GM12872 (cell line): ENCODE results near the gene MSH2.

Source experiments
- CTCF ChIP-seq: IDR thresholded peaks from 3 replicates; pipeline ENCODE4 v1.5.1; 2011; ENCODE audit warnings: low read depth, mild to moderate bottlenecking, low read length, moderate library complexity; ENCODE audit not compliant: insufficient read depth

Gene MSH2

DNA sequence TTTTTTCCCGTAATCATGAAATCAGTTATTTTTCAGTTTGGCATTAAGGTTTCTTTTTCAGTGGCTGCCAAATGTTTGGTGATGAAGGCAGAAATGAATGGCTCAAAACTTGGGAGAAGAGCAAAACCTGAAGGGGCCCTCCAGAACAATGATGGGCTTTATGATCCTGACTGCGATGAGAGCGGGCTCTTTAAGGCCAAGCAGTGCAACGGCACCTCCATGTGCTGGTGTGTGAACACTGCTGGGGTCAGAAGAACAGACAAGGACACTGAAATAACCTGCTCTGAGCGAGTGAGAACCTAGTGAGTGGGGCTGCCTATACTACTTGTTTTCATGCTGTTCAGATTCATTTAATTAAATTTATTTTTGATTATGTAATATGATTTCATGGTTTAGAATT, 29.2 kb upstream of the MSH2 start:
- no peak for TF ChIP-seq CTCF

GRCh38 chr2:47375307-47375706, 27.6 kb upstream of the MSH2 start:
- no peak for TF ChIP-seq CTCF

DNA sequence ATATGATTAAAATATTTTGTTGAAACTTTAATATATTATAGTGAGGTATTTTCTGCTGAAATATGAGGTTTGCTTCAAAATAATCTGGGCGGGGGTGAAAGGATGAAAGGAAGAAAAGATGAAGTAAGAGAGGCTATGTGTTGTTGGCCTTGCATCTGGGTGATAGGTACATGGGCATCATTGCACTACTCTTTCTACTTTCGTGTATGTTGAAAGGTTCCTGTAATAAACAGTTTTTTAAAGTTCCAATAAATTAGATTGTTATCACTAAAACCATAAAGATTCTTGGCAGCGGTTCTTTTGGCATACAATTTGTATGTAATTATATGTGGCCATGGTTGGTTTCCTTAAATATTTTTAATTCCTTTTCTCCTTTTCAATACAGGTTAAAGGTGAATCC, 23.6 kb upstream of the MSH2 start:
- no peak for TF ChIP-seq CTCF

GRCh38 chr2:47381408-47381807, 21.5 kb upstream of the MSH2 start:
- no peak for TF ChIP-seq CTCF

GRCh38 chr2:47386551-47386950, 16.4 kb upstream of the MSH2 start:
- TF ChIP-seq CTCF: no peak

DNA sequence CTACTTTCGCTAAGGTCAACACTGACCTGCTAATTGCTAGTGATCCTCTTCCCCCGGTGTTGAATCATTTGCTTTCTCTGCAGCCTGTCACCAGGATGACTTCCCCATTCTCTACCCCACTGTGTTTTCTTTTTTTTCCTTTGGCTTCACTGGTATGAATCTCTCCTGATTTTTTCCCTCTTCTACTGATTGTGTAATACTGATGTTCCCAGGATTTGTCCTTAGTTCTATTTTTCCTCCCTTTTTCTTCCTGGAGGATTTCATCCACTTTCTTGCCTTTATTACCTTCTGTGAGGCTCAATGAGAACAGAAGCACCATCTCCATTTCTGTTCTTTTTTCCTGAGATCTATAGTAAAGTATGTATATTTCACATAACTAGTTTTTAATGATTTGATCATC, 14.1 kb upstream of the MSH2 start:
- no peak for TF ChIP-seq CTCF

- TF ChIP-seq CTCF: no peak
Measured at GRCh38 chr2:47389692-47390091, 13.3 kb upstream of the MSH2 start.

GRCh38 chr2:47401789-47402554, 984 bp upstream of the MSH2 start:
- TF ChIP-seq CTCF: no peak
